ENCODE data around the gene VMAC. TPM values are rescaled to one million over a fixed set of nuclear protein-coding genes. Genes with fewer than 3 reads are reported as not detected.

The VMAC gene
- total and polyA plus RNA-seq, 9 of the 15 experiments (the other 6 are each of a cell fraction or from before 2014, with no cell fraction given) = 0.03 to 3.4 (median 1.1) TPM

- peak; percentile 71 for TF ChIP-seq ZNF592 (IDR thresholded peaks at IDR 0.05)
- peak; percentile 92 for TF ChIP-seq MAFF (IDR thresholded peaks at IDR 0.05; ENCODE audit: low read length)
- 0 out of 2 replicates have a peak, but pooled peaks have one; percentile 5 for TF ChIP-seq ELF4 (CRISPR knock-in tag; IDR thresholded peaks at IDR 0.05)
- 0 out of 2 replicates have a peak, but pooled peaks have one; percentile 12 for TF ChIP-seq ZNF583 (CRISPR knock-in tag; IDR thresholded peaks at IDR 0.05)
- peak; percentile 20; the same call in 1 of the 2 replicates for TF ChIP-seq NFIC (IDR thresholded peaks at IDR 0.05)
- TF ChIP-seq ZBTB9 (CRISPR knock-in tag; IDR thresholded peaks at IDR 0.05) = peak; percentile 60; the same call in 1 of the 2 replicates
- 0 out of 2 replicates have a peak, but pooled peaks have one; percentile 16 for TF ChIP-seq HDAC2 (IDR thresholded peaks at IDR 0.05)
- no peak for TF ChIP-seq NR2C2 (CRISPR knock-in tag; IDR thresholded peaks at IDR 0.05)
- peak; percentile 55; the same call in 1 of the 2 replicates for TF ChIP-seq NR2C2 (tag; IDR thresholded peaks at IDR 0.05)
- 0 out of 2 replicates have a peak, but pooled peaks have one; percentile 21 for TF ChIP-seq ETV1 (tag; conservative IDR thresholded peaks at IDR 0.05; ENCODE audit: low read depth)
- peak; percentile 61 for TF ChIP-seq SMARCA4 (IDR thresholded peaks at IDR 0.05)
- TF ChIP-seq ILF3 (IDR thresholded peaks at IDR 0.05; ENCODE audit: borderline replicate concordance) = no peak
- no peak for TF ChIP-seq COPS2 (conservative IDR thresholded peaks at IDR 0.05)
- TF ChIP-seq SRSF1 (IDR thresholded peaks at IDR 0.05; ENCODE audit: low read depth, low read length) = no peak
- TF ChIP-seq TSHZ1 (CRISPR knock-in tag; IDR thresholded peaks at IDR 0.05) = no peak
- no peak; the same call in 1 of the 2 replicates for TF ChIP-seq TARDBP (IDR thresholded peaks at IDR 0.05)
- peak; percentile 72; the same call in 1 of the 2 replicates for TF ChIP-seq NFE2L1 (tag; IDR thresholded peaks at IDR 0.05; ENCODE audit: borderline replicate concordance, low read depth)
- peak; percentile 53 for TF ChIP-seq ZNF395 (CRISPR knock-in tag; IDR thresholded peaks at IDR 0.05)
- TF ChIP-seq ZNF316 (IDR thresholded peaks at IDR 0.05) = peak; percentile 98
Observed at GRCh38 chr19:5953680-5954213, 49.1 kb downstream of the VMAC start (continued).
